Nephron (organoid): Measurements from ENCODE around the gene MEIS3.

Experiments used
- H3K27ac Mint-ChIP-seq, 3 experiments: 2 replicates each; pipeline ENCODE4 v1.8.0; 2020; ENCODE audit warnings: mixed read lengths in 3 of 3, mild to moderate bottlenecking in 2 of 3, moderate library complexity in 1 of 3
- H3K27me3 Mint-ChIP-seq: 2 replicates; pipeline ENCODE4 v1.8.0; 2021; ENCODE audit warnings: low read depth, mild to moderate bottlenecking, moderate library complexity, mixed read lengths
- H3K36me3 Mint-ChIP-seq: 2 replicates; pipeline ENCODE4 v1.8.0; 2020; ENCODE audit warnings: low read depth, mixed read lengths
- H3K4me1 Mint-ChIP-seq: 2 replicates; pipeline ENCODE4 v1.8.0; 2020; ENCODE audit warnings: mixed read lengths
- H3K4me3 Mint-ChIP-seq, 3 experiments: 2 replicates each; pipeline ENCODE4 v1.8.0; 2020; ENCODE audit warnings: mild to moderate bottlenecking in 3 of 3, mixed read lengths in 3 of 3, moderate library complexity in 2 of 3
- H3K9me3 Mint-ChIP-seq: 2 replicates; pipeline ENCODE4 v1.8.0; 2020; ENCODE audit warnings: mixed read lengths
- TF ChIP-seq, protein P1 (sequence below), 3 experiments: fragments of 200-600 bp; sonication (generic); IDR thresholded peaks; one replicate each; pipeline ENCODE4 v1.5.0; 2021; ENCODE audit warnings: antibody characterized with exemption in 3 of 3; ENCODE audit not compliant: unreplicated experiment in 3 of 3

The MEIS3 gene

DNA sequence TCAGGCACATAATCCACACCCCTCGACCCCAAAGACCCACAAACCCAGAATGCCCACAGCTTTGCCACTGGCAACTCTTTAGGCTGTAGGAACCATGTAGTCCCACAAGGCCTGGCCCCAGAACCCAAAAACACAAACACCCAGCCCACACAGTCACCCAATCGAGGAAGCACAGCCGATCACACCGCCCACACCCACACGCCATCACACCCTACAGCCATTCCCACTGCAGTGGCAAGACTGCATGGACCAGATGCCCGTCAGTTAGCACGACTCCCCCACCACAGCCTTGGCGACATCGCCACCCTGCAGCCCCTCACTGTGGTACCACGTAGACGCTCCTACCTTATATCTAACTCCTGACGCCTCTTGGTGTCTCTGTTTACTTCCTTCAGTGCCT, 24.0 kb upstream of the MEIS3 start:
- Mint-ChIP-seq H3K36me3 (no peaks in the 10 kb centered on the region), H3K4me1 (peaks cover 15% of the 10 kb centered on the region), H3K4me3 (no peak overlapping the region), H3K9me3 (peaks cover 6% of the 10 kb centered on the region), H3K27ac (no peak overlapping the region), H3K27me3 (peaks cover 90% of the 10 kb centered on the region)
- TF ChIP-seq, protein P1, sequence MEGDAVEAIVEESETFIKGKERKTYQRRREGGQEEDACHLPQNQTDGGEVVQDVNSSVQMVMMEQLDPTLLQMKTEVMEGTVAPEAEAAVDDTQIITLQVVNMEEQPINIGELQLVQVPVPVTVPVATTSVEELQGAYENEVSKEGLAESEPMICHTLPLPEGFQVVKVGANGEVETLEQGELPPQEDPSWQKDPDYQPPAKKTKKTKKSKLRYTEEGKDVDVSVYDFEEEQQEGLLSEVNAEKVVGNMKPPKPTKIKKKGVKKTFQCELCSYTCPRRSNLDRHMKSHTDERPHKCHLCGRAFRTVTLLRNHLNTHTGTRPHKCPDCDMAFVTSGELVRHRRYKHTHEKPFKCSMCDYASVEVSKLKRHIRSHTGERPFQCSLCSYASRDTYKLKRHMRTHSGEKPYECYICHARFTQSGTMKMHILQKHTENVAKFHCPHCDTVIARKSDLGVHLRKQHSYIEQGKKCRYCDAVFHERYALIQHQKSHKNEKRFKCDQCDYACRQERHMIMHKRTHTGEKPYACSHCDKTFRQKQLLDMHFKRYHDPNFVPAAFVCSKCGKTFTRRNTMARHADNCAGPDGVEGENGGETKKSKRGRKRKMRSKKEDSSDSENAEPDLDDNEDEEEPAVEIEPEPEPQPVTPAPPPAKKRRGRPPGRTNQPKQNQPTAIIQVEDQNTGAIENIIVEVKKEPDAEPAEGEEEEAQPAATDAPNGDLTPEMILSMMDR (IDR thresholded peaks at IDR 0.05; ENCODE audit: unreplicated experiment in 3 of 3), result no peak

DNA sequence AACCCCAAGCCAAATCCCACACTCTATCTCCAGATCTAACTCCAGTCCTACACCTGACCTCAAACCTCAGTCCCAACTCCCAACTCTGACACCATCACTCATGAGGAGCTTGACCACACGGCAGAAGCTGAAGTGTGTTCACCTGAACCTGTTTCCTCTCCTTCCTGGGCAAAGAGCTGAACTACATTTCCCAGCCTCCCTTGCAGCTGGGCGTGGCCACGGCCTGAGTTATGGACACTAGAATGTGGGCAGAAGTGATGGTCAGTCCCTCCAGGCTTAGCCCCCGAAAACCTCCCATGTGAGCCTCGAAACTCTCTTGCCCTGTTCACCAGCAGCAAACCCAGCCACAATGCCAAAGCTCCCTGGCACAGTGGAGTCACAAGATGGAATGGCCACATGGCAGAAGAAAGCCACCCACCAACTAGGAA, 19.5 kb upstream of the MEIS3 start:
- TF ChIP-seq, protein P1 (IDR thresholded peaks at IDR 0.05; ENCODE audit: unreplicated experiment in 3 of 3), result no peak
- Mint-ChIP-seq H3K4me1 (no peaks in the 10 kb centered on the region), H3K36me3 (no peaks in the 10 kb centered on the region), H3K27me3 (peaks cover 66% of the 10 kb centered on the region), H3K4me3 (no peak overlapping the region), H3K9me3 (no peaks in the 10 kb centered on the region), H3K27ac (no peak overlapping the region)

DNA sequence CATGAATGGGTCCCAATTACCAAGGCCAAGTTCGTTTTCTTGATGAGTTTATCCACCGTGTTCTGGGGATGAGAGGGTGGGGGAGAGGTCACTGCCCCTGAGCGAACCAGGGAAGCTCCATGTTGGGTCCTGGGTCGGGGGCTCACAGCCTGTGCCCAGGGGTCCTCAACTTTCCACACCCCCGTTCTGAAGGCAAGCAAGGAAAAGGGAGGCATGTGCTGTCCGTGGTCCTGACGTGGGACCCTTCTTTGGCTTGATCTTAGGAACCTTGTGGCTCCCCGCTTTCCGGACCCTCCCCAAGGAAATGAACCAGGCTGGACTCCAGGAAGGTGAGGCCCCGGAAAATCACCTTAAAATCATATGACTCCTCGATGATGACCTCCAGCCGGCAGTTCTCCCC, 18.2 kb upstream of the MEIS3 start:
- Mint-ChIP-seq H3K9me3 (no peaks in the 10 kb centered on the region), H3K27me3 (peaks cover 66% of the 10 kb centered on the region), H3K4me1 (no peaks in the 10 kb centered on the region), H3K4me3 (no peak overlapping the region), H3K27ac (no peak overlapping the region), H3K36me3 (no peaks in the 10 kb centered on the region)
- TF ChIP-seq, protein P1 (IDR thresholded peaks at IDR 0.05; ENCODE audit: unreplicated experiment in 3 of 3), result no peak

DNA sequence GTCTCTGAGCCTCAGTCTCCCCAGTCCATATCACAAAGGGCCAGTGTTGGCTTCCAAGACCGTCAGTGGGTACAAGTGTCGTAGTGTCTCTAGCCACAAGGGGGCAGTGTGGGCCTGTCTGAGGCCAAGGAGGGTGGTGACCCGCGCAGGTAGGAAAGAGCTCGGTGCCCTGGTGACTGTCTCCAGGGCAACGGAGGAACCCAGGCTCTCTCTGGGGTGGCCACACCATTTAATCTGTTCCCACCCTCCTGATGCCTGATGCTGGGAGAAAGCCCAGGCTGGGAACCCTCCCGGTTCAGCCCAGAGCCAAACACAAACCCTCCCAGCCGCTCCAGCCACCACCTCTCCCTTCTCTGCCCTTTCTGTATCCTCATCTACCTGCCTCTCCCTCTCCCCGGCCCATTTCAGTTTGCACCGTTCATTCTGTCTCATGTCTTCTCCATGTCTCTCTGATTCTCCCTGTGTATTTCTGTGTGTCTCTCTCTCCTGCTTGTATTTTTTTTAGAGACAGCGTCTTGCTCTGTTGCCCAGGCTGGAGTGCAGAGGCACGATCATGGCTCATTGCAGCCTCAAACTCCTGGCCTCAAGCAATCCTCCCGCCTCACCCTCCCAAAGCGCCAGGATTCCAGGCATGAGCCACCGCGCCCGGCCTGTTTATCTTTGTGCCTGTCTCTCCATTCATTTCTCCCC, 17.5 kb upstream of the MEIS3 start:
- Mint-ChIP-seq H3K27ac (no peak overlapping the region), H3K9me3 (no peaks in the 10 kb centered on the region), H3K36me3 (no peaks in the 10 kb centered on the region), H3K4me3 (no peak overlapping the region), H3K27me3 (peaks cover 66% of the 10 kb centered on the region), H3K4me1 (no peaks in the 10 kb centered on the region)
- TF ChIP-seq, protein P1 (IDR thresholded peaks at IDR 0.05; ENCODE audit: unreplicated experiment in 3 of 3), result peak; percentile 71 to 90 (median 87)

DNA sequence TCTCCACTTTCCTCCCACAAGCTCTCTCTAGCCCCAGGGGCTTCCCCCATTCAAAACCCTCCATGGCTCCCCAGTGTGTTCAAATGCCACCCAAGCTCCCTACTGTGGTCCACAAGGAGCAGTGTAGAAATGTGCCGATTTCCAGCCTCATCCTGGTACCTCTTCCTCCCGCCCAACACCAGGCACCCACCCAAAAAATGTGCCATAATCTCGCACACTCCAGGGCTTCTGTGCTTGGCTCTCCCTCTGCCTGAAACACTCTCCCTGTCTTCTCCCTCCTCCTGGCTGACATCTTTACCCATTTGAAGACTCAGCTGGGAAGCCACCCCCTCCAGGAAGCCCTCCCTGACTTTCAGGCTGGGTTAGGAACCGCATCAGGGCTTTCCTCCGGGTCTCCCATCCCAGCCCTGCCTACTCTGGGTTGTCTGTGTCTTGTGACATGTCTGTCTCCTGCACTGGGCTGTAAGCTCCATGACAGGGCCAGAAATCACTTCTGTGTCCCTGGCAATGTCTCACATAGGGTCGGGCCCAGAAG, 16.6 kb upstream of the MEIS3 start:
- TF ChIP-seq, protein P1 (IDR thresholded peaks at IDR 0.05; ENCODE audit: unreplicated experiment in 3 of 3), result no peak

DNA sequence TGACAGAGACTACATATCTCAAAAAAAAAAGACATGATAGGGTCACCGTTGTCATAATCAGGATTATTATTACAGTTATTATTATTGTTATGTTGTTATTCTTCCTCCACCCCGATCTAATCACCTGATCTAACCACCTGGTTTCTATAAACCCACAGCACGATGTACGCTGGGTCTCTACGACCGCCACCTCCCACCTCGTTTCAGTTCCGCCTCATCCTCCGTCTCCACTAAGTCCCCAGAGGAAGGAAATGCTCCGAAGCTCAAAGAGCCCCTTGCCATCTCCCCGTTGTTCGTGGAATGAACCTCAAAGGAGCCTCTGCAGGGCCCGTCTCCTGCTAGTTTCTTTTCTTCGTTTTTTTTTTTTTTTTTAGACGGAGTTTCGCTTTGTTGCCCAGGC, 15.9 kb upstream of the MEIS3 start:
- Mint-ChIP-seq H3K4me3 (no peak overlapping the region), H3K4me1 (no peaks in the 10 kb centered on the region), H3K9me3 (no peaks in the 10 kb centered on the region), H3K27me3 (peaks cover 70% of the 10 kb centered on the region), H3K27ac (no peak overlapping the region), H3K36me3 (no peaks in the 10 kb centered on the region)
- TF ChIP-seq, protein P1 (IDR thresholded peaks at IDR 0.05; ENCODE audit: unreplicated experiment in 3 of 3), result no peak

More for the DNA sequence above, 16.6 kb upstream of the MEIS3 start:
- H3K36me3 Mint-ChIP-seq, result no peaks in the 10 kb centered on the region
- no peaks in the 10 kb centered on the region for H3K9me3 Mint-ChIP-seq
- no peaks in the 10 kb centered on the region for H3K4me1 Mint-ChIP-seq
- H3K4me3 Mint-ChIP-seq, result no peak overlapping the region
- H3K27ac Mint-ChIP-seq, result no peak overlapping the region
- peaks cover 68% of the 10 kb centered on the region for H3K27me3 Mint-ChIP-seq
